Activated CD8-positive, alpha-beta T cell treated with anti-CD3 and anti-CD28 coated beads, Interleukin-2, amount 10 ng/mL, durations not matched to agents 7 days and 5 days (primary cell): Measurements from ENCODE around the gene MPPE1. TPM values are rescaled to one million over a fixed set of nuclear protein-coding genes. Genes with fewer than 3 reads are reported as not detected.
"Not testable (repeated sequence)": the region's sequence is repeated elsewhere in the genome, so short reads cannot be mapped to it uniquely, and the experiment has no call there.

Experiments
- ATAC-seq: fragments of 150-1000 bp; cut with Tn5 transposase; one replicate; pipeline ENCODE4 v1.10.0; 2021; ENCODE audit warnings: moderate library complexity
- CTCF ChIA-PET: fragments of 350-600 bp; sonication (Branson Sonifier 250); formaldehyde crosslinking; loops from one replicate; lab custom pipeline; 2021; ENCODE audit warnings: antibody characterized with exemption; lab: Charles Lee
- POLR2A ChIA-PET: fragments of 350-600 bp; sonication (Branson Sonifier 250); formaldehyde crosslinking; loops from one replicate; lab custom pipeline; 2021; ENCODE audit warnings: antibody characterized with exemption; lab: Charles Lee
- DNase-seq: peaks from one replicate; pipeline ENCODE4 v3.0.0-alpha.2; 2020
- H3K27ac Mint-ChIP-seq: one replicate; pipeline ENCODE4 v1.8.0; 2021; ENCODE audit warnings: mild to moderate bottlenecking, mixed read lengths
- H3K27me3 Mint-ChIP-seq: one replicate; pipeline ENCODE4 v1.8.0; 2021; ENCODE audit warnings: low read depth, mixed read lengths
- H3K36me3 Mint-ChIP-seq: one replicate; pipeline ENCODE4 v1.8.0; 2021; ENCODE audit warnings: low read depth, mixed read lengths
- H3K4me1 Mint-ChIP-seq: one replicate; pipeline ENCODE4 v1.8.0; 2021; ENCODE audit warnings: low read depth, mixed read lengths
- H3K4me3 Mint-ChIP-seq: one replicate; pipeline ENCODE4 v1.8.0; 2021; ENCODE audit warnings: mild to moderate bottlenecking, mixed read lengths
- H3K9me3 Mint-ChIP-seq: one replicate; pipeline ENCODE4 v1.8.0; 2022; ENCODE audit warnings: mixed read lengths; ENCODE audit not compliant: insufficient read depth
- total RNA-seq, 2 experiments: library from RNA; stranded (reverse); gene quantifications; one replicate each; pipeline ENCODE4 v1.2.3, GENCODE V29; 2021

MPPE1 gene
- total RNA-seq, 2 experiments from 2014 or later = 40.0 to 41.6 TPM

DNA sequence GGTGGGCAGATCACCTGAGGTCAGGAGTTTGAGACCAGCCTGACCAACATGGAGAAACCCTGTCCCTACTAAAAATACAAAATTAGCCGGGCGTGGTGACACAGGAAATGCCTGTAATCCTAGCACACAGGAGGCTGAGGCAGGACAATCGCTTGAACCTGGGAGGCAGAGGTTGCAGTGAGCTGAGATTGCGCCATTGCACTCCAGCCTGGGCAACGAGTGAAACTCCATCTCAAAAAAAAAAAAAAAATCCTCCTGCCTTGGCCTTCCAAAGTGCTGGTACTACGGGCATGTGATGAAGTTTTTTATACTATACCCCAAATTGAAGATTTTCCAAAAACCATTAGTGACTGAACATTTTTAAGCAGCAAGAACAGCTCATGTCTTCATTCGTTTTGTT, 15.7 kb downstream of the MPPE1 start:
- H3K27me3 Mint-ChIP-seq, H3K4me3 Mint-ChIP-seq, DNase-seq, H3K9me3 Mint-ChIP-seq, H3K27ac Mint-ChIP-seq, H3K4me1 Mint-ChIP-seq, POLR2A ChIA-PET, ATAC-seq: not testable (repeated sequence)
- H3K36me3 Mint-ChIP-seq = peaks cover 39% of the 10 kb centered on the region
- CTCF ChIA-PET = interaction anchor here (1.5 kb wide), 1 partner anchor 16 kb away, joined by 3 read pairs; no protein-coding TSS in a partner anchor

DNA sequence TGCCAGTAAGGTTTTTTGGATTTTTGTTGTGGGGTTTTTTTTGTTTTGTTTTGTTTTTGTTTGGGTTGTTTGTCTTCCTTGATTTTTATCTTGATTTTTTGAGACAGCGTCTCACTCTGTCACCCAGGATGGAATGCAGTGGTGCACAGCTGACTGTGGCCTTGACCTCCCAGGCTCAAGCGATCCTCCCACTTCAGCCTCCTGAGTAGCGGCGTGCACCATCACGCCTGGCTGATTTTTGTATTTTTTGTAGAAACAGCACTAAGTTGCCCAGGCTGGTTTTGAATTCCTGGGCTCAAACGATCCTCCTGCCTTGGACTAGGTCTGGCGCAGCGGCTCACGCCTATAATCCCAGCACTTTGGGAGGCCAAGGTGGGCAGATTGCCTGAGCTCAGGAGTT, 16.4 kb downstream of the MPPE1 start:
- CTCF ChIA-PET = no interaction called here
- no peak for ATAC-seq

DNA sequence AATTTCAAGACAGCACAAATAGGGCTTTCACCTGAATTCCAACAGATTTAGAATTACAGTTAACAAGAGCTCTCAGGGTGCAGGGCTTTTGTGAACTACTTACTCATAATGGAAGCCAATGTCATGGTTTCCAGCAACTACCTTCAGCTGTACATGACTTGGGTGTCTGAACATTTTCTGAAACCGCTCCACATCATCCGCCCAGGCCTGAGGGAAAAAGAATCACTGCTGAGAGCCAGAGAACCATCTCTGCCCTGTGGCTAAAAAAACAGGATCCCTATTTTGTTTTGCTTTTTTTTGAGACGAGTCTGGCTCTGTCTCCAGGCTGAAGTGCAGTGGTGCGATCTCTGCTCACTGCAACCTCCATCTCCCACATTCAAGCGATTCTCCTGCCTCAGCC, 18.8 kb downstream of the MPPE1 start:
- ChIA-PET POLR2A (interaction anchor here (1.0 kb wide), 1 partner anchor 19 kb away, joined by 5 read pairs; the partner anchor contains the start of gene MPPE1), CTCF (no interaction called here)
- Mint-ChIP-seq H3K27ac (no peak overlapping the region), H3K27me3 (no peaks in the 10 kb centered on the region), H3K9me3 (no peaks in the 10 kb centered on the region), H3K36me3 (peaks cover 34% of the 10 kb centered on the region), H3K4me1 (no peaks in the 10 kb centered on the region), H3K4me3 (no peak overlapping the region)
- ATAC-seq (no peak), DNase-seq (no peak)

More for the DNA sequence above, 16.4 kb downstream of the MPPE1 start:
- Mint-ChIP-seq H3K9me3 (no peaks in the 10 kb centered on the region), H3K36me3 (peaks cover 34% of the 10 kb centered on the region), H3K4me1 (no peaks in the 10 kb centered on the region), H3K27me3 (no peaks in the 10 kb centered on the region), H3K27ac (no peak overlapping the region), H3K4me3 (no peak overlapping the region)
- no peak for DNase-seq
- POLR2A ChIA-PET = no interaction called here

DNA sequence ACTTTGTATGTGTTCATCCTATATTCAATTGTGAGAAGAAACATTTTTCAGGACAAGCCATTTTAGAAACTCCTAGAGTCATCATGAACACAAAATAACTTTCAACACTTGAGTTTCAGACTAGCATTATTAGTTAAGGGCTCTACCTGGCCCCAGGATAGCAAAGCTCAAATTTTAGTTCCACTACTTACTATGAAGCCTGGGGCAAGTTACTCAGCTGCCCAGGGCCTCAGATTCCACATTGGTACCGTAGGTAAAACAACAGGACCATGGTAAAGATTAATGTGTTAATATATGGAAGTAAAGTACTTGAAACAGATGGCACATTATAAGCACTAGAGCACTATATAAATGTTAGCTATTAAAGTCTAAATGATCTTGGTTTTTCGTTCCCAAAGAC, 19.4 kb downstream of the MPPE1 start:
- Mint-ChIP-seq H3K4me1 (no peaks in the 10 kb centered on the region), H3K27ac (no peak overlapping the region), H3K9me3 (no peaks in the 10 kb centered on the region), H3K27me3 (no peaks in the 10 kb centered on the region), H3K36me3 (peaks cover 33% of the 10 kb centered on the region), H3K4me3 (no peak overlapping the region)
- ATAC-seq (no peak), DNase-seq (no peak)
- POLR2A ChIA-PET = interaction anchor here (1.0 kb wide), 1 partner anchor 20 kb away, joined by 5 read pairs; the partner anchor contains the start of gene MPPE1
- CTCF ChIA-PET = no interaction called here

- POLR2A ChIA-PET = interaction anchor here (0.5 kb wide), 2 partner anchors 37 to 102 kb away, joined by 3 to 4 read pairs; no protein-coding TSS in a partner anchor
- Mint-ChIP-seq H3K27me3 (no peaks in the 10 kb centered on the region), H3K4me1 (no peaks in the 10 kb centered on the region), H3K9me3 (no peaks in the 10 kb centered on the region), H3K4me3 (no peak overlapping the region), H3K27ac (no peak overlapping the region), H3K36me3 (peaks cover 26% of the 10 kb centered on the region)
- CTCF ChIA-PET = interaction anchor here (1.0 kb wide), 1 partner anchor 19 kb away, joined by 3 read pairs; no protein-coding TSS in a partner anchor
- DNase-seq (no peak), ATAC-seq (no peak)
Measured at GRCh38 chr18:11887328-11888128, 20.6 kb downstream of the MPPE1 start.

DNA sequence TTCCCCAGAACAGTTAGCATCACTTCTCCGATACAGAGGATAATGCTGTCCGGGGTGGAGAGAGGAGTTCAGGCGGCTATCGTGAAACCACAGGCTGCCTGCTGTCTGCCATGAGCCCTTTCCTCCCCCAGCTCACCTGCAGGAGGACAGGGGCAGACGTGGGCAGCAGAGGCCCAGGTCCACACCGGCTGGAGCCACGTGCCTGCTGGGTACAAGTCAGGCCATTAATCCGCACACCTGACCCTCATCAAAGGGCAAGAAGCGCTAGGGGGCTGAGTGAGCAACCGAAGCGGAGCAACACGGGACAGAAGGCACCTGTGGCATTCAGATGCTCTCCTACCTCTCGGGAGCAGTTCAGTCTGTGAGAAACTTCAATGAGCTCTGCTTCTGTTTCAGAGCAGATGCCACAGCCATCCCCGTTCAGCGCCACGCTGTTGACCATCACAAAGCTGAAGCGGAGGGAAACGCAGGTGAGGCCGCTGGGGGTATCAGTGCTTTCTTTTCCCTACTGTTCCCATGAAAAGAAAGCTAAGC, 21.5 kb downstream of the MPPE1 start:
- Mint-ChIP-seq H3K27me3 (no peaks in the 10 kb centered on the region), H3K4me3 (no peak overlapping the region), H3K4me1 (no peaks in the 10 kb centered on the region), H3K36me3 (peaks cover 26% of the 10 kb centered on the region), H3K27ac (no peak overlapping the region), H3K9me3 (no peaks in the 10 kb centered on the region)
- ATAC-seq (no peak), DNase-seq (no peak)
- CTCF ChIA-PET = no interaction called here
- POLR2A ChIA-PET = no interaction called here

DNA sequence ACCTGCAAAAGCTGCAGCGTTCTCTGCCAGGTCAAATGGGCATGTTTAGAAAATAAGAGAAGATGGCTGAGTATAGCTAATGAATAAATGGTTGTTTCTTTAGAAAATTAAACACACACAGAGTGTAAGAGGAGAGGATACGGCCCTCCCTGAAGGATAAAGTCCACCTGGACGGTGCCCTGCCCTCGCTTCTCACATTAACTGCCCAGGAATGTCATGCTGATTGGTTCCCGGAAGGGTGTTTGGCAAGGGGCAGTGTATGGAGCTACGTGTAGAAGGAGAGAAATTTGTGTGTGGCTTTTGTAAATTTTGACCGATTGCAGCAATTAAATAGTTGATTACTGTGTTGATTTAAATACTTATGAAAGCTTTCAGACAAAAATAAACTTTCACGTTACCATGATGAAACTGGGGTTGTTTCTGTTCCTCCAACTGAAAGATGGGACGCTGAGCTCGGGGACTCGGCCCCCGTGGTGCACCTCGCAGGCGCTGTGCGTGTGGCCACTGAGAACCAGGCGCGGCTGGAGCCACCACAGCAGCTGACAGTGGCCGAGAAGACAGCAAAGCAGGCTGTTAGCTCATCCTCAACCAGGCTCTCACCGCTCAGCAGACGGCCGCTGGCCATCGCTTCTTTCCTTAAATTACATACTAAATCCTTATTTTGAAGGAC, 22.7 kb downstream of the MPPE1 start:
- no peak overlapping the region for H3K4me3 Mint-ChIP-seq
- no peaks in the 10 kb centered on the region for H3K27me3 Mint-ChIP-seq
- no peaks in the 10 kb centered on the region for H3K9me3 Mint-ChIP-seq
- POLR2A ChIA-PET = no interaction called here
- no peak overlapping the region for H3K27ac Mint-ChIP-seq
- DNase-seq = no peak
- CTCF ChIA-PET = no interaction called here
- no peaks in the 10 kb centered on the region for H3K4me1 Mint-ChIP-seq
- H3K36me3 Mint-ChIP-seq = peaks cover 23% of the 10 kb centered on the region
- no peak for ATAC-seq

DNA sequence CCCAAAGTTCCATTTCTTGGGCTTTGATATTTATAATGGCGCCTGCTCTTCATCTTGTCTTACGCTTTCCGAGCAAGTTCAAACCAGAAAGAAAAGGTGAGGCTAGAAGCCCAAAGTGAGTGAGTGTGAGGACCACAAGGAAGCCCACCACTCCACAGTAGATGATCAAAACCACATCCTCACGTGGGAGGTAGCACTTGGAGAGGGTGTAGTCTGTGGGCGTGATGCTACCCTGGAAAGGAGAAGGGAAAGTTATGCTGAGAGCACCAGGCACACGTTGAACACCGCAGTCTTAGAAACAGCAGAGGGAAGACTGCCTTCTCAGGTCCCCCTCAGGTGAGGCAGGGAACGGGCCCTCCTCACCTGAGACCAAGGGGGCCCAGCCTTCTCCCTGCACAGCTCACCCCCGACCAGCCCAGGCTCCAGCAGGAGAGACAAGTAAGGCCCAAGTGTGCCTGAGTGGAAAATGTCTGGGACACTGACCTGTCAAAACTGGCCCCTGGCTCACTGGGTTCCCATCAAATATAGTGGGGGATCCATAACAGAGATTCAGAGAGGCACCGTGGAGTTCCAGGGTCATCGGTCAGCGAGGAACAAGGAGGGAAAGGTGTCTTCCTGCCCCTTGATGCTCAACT, 23.6 kb downstream of the MPPE1 start:
- H3K27ac Mint-ChIP-seq = peak overlapping the region; percentile 46
- POLR2A ChIA-PET = no interaction called here
- no peak overlapping the region for H3K4me3 Mint-ChIP-seq
- ATAC-seq (no peak), DNase-seq (no peak)
- CTCF ChIA-PET = no interaction called here
- no peaks in the 10 kb centered on the region for H3K4me1 Mint-ChIP-seq
- H3K36me3 Mint-ChIP-seq = peaks cover 19% of the 10 kb centered on the region
- no peaks in the 10 kb centered on the region for H3K27me3 Mint-ChIP-seq
- H3K9me3 Mint-ChIP-seq = no peaks in the 10 kb centered on the region

GRCh38 chr18:11883153-11883552, 25.0 kb downstream of the MPPE1 start:
- ChIA-PET POLR2A (no interaction called here), CTCF (no interaction called here)
- Mint-ChIP-seq H3K27ac (no peak overlapping the region), H3K4me1 (no peaks in the 10 kb centered on the region), H3K4me3 (no peak overlapping the region), H3K9me3 (no peaks in the 10 kb centered on the region), H3K36me3 (peaks cover 13% of the 10 kb centered on the region), H3K27me3 (no peaks in the 10 kb centered on the region)
- DNase-seq (no peak), ATAC-seq (no peak)

- POLR2A ChIA-PET = no interaction called here
- CTCF ChIA-PET = no interaction called here
- H3K27ac Mint-ChIP-seq = no peak overlapping the region
Measured at GRCh38 chr18:11882636-11883035, 25.5 kb downstream of the MPPE1 start.

GRCh38 chr18:11880586-11881304, 27.4 kb downstream of the MPPE1 start:
- Mint-ChIP-seq H3K27me3 (no peaks in the 10 kb centered on the region), H3K4me3 (no peak overlapping the region), H3K27ac (no peak overlapping the region), H3K36me3 (peaks cover 13% of the 10 kb centered on the region), H3K4me1 (no peaks in the 10 kb centered on the region), H3K9me3 (peaks cover 1% of the 10 kb centered on the region)
- POLR2A ChIA-PET = no interaction called here
- CTCF ChIA-PET = no interaction called here
- no peak for DNase-seq
- no peak for ATAC-seq

More at GRCh38 chr18:11882636-11883035, 25.5 kb downstream of the MPPE1 start:
- ATAC-seq = no peak
- H3K4me3 Mint-ChIP-seq = no peak overlapping the region
- no peaks in the 10 kb centered on the region for H3K27me3 Mint-ChIP-seq
- H3K36me3 Mint-ChIP-seq = peaks cover 13% of the 10 kb centered on the region
- DNase-seq = no peak
- no peaks in the 10 kb centered on the region for H3K4me1 Mint-ChIP-seq
- H3K9me3 Mint-ChIP-seq = no peaks in the 10 kb centered on the region
